HG03442 (cell line): Measurements from ENCODE around the gene FAIM2.

ENCODE experiments used
- ATAC-seq: cut with Tn5 transposase; IDR thresholded peaks from one replicate; pipeline ENCODE4 v1.9.1; 2021; ENCODE audit warnings: mild to moderate bottlenecking, moderate library complexity; ENCODE audit not compliant: unreplicated experiment

The FAIM2 gene

DNA sequence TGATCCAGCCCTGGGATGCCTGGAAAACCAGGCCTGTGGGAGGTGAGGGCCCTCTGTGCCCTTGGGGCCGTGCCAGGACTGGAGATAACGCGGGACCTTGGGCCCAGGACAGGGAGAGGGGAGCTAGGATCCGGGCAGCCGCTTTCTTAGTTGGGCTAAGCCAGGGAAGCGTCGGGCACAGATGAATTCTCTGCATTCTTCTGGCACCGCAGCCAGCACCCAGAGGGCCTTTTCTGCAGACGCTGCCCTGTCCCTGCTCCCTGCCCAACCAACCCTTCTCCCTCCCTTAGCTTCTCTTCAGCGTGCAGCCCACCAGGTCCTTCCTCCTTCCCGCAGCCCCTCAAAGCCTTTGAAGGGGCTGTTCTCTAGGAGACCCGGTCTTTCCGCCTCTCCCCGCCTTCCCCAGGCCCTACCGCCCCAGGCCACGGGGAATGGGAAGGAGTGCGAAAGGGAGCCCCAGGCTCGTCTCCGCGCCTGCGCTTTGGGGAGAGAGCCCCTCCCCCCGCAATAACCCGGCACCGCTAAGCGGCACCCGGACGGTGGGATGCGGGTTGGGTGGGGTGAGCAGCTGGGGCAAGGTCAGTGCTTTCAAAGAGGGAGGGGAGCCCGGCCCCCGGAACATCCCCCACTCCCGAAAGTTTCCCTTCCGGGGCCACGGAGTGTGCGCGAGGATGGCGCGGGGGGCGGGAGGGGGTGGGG lies 76.2 kb downstream of the FAIM2 start:
- ATAC-seq: no peak

DNA sequence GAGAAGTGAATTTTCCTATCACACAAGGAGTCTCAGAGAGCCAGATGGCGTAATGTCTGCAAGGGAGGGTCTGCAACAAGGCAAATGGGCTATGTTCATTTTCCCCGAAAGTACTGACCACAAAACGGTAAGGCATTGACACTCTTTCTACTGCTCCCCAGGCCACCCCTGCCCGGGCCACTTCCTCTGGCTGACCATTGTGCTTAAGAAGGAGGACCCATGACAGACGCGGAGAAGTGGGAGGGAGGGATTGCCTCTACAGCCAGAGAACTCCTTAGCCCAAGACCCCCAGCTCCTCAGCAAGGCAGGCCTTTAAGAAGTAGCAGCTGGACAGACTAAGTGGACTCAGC lies 76.7 kb downstream of the FAIM2 start:
- no peak for ATAC-seq

DNA sequence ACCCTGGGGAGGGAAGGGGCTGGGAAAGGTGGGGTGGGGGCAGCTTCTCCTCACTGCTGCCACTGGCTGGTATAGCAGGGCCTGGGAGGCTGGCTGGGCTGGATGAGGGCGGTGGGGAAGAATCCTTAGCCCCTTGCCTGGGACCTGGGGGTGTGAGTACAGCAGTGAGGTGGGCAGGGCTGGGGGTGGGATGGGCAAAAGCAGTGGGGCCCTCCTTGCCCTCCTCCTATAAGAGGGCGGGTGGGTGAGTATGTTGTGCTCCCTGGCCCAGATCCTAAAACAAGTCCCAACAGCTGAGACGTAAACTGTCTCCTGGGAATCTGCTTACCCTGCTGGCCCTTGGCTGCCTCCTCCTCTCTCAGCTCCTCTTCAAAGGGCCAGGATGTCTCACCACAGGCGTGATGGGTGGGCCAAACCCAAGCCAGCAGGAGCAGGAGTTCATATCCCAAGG lies 77.7 kb downstream of the FAIM2 start:
- no peak for ATAC-seq

DNA sequence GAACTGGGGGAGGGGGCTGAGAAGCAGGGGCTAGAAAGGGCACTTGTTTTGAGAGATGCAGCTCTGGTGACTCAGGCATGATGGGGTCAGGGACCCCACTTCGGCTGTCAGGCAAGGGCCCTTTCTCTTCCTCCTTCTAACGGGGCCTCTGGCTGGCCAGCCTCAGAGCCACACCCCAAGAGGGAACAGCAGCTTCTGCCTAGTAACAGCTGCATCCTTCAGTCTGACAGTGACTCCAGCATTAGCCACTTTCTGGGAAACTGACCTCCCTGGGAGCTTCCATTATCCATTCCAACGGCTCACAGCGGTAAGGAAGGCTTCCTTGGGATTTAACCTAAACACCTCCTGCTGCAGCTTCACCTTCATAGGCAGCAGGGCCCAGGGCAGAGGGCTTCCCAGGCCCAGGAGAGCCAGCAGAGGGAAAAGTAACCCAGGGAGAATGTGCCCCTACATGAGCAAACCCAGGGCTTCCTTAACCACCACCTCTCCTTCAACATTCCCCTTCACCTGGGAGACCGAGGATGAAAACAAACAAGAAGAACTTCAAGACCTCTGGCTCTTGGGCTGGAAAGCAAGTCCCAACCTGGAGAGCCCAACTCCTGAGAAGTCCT lies 78.2 kb downstream of the FAIM2 start:
- ATAC-seq: no peak

DNA sequence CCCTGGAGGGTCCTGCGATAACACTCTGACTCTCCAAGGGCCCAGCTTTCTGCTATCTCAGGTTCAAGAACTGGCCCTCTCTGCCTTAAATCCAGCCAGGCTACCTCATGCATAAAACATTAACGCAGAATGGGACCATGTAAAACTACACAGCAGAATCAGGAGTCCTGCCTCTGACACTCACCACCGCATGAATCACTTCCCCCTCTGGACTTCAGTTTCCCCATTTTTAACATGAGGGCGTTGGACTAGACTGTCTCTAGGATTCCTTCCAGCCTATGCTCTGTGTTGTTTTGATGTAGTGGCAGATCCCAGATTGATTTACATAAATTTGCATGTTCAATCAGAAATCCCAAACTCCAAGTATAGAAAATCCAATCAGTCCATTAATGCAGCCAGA lies 78.8 kb downstream of the FAIM2 start:
- ATAC-seq: no peak

DNA sequence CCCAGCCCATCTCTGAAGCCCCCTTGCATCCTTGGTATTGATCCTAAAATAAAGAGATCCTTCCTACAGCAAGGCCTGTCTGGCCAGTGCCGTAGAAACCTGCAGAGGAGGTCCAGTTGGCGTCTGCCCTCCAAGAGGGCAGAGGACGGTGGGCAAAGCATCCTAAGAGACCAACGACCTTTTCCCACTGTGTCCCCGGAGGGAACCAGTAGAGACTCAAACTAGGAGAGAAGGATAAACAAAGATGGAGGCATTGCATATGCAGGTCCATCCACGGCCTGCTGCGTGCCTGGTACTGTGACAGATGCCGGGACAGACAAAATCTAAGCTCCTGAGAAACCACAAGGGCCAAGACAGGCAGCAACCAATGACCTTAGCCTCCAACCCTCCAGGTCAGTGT lies 79.3 kb downstream of the FAIM2 start:
- no peak for ATAC-seq

DNA sequence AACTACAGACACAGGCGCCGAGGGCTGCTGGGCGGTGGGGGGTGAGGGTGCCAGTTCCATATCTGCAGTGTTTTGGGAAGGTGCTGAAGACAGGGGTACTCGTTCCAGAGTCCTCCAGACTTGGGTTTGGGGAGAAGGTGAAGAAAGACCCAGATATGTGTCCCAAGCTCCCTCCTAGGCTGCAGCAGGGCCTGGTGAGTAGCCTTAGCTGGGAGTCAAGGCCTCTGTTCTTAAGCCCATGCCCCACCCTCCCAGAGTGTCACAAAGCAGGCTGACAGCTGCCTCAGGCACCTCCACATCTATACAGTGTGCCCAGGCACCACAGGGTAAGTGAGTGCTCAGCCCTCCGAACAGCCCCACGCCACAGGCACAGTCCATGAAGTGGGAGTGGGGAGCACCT lies 79.7 kb downstream of the FAIM2 start:
- ATAC-seq: no peak

DNA sequence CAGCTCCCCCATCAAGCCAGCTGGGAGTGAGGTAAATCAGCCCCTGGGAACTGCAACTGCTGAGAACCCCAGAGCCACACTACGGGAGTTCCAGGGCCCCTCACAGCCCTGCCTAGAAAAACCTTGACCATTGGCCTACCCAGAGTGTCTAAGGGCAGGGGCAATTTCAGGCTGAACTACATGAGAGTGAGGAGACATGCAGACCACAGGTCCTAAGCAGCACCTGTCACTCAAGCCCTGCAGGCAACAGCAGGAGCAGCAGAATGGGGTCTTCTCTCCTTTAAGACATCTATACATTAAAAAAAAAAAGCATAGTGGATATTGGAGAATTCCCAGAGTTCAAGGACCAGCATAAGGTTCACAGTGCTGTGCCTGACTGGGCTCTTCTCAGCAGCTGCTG lies 80.3 kb downstream of the FAIM2 start:
- no peak for ATAC-seq

DNA sequence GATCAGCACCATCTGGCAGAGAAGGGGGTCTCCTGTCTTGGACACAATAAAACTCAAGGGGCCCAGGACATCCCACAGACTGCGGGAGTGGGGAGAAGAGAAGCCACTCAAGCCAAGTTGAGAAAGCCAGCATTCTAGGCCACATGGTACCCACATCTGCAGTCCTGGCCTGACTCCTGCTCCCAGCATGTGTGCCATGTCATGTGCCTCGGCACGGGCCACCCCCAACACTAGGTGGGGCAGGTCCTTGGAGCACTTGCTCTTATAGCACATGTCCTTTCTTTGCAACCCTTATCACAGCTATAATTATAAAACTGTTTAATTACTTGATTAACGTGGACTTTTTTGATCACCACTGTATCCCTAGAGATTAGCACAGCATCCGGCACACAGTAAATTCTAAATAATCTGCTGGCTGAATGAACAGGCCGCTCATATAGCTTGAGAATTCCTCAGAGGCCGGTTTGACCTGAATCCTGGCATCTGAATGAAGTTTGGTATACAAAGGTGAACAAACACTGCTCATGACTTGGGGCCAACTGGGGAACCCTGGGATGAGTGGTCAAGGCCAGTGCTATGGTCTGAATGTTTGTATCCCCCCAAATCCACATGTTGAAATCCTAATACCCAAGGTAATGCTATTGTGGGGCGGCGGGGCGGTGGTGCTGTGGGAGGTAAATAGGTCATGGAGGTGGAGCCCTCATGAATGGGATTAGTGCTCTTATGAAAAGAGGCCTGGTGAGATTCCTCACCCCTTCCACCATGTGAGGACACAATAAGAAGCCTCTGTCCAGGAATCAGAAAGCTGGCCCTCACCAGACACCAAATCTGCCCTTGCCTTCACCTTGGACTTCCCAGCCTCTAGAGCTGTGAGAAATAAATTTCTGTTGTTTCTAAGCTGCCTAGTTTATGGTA lies 82.1 kb downstream of the FAIM2 start:
- ATAC-seq: no peak

DNA sequence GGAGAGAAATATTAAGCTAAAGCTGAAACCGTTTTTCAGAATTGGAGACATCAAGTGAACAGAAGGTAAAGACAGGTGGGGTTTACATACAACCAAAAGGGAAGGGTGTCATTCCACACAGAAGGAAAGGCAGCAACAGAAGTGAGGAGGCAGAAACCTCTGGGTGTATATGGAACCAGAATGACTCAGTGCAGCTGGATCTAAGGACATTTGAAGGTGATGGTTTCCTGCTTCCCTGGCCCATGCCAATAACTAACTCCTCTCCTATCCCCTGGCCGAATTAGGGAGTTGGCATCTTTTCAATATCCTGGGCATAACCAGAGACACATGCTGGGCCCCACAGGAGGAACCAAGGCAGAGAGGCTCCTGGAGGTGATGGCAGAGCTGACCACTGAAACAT lies 83.9 kb downstream of the FAIM2 start:
- ATAC-seq: no peak

DNA sequence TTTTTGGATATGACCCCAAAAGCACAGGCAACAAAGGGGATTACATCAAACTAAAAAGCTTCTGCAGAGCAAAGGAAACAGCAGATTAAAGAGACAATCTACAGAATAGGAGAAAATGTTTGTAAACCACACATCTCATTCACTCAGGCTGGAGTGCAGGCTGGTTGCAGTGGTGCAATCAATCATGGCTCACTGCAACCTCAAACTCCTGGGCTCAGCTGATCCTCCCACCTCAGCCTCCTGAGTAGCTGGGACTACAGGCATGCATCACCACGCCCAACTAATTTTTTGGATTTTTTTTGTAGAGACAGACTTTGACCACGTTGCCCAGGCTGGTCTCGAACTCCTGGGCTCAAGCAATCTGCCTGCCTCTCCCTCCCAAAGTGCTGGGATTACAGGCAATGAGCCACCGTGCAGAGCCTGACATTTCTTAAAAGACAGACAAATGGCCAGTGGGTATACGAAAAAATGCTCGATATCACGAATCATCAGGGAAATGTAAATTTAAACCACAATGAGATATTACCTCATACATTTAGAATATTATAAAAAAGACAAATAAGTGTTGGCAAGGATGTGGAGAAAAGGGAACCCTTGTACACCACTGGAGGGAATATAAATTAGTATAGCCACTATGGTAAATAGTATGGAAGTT lies 85.3 kb downstream of the FAIM2 start:
- no peak for ATAC-seq
